Esophagus (tissue), 2 donors: ENCODE results near the gene PTPN21. TPM values are rescaled to one million over a fixed set of nuclear protein-coding genes. Genes with fewer than 3 reads are reported as not detected.
"Not testable (repeated sequence)": the region's sequence is repeated elsewhere in the genome, so short reads cannot be mapped to it uniquely, and the experiment has no call there.

Experiments
- H3K27ac ChIP-seq, 2 donors: one replicate each; pipeline ENCODE4 v1.5.1; 2013; ENCODE audit warnings: low read depth in 2 of 2, mild to moderate bottlenecking in 2 of 2, inconsistent platforms in 1 of 2, low read length in 1 of 2, moderate library complexity in 1 of 2
- H3K27me3 ChIP-seq, 2 donors: one replicate each; pipeline ENCODE4 v1.6.1; 2013; ENCODE audit warnings: low read length in 2 of 2, control low read depth in 1 of 2, mild to moderate bottlenecking in 1 of 2; ENCODE audit not compliant: insufficient read depth in 2 of 2, control insufficient read depth in 1 of 2
- H3K36me3 ChIP-seq, 2 donors: one replicate each; pipeline ENCODE4 v1.6.1; 2013; ENCODE audit warnings: low read length in 1 of 2; ENCODE audit not compliant: control insufficient read depth in 2 of 2, insufficient read depth in 2 of 2
- H3K4me1 ChIP-seq, 2 donors: one replicate each; pipeline ENCODE4 v1.6.1; 2013; ENCODE audit warnings: low read length in 1 of 2; ENCODE audit not compliant: control insufficient read depth in 2 of 2, insufficient read depth in 2 of 2
- H3K4me3 ChIP-seq, 2 donors: one replicate each; pipeline ENCODE4 v1.5.1; 2013; ENCODE audit warnings: low read length in 2 of 2, mild to moderate bottlenecking in 2 of 2, low read depth in 1 of 2, moderate library complexity in 1 of 2
- H3K9me3 ChIP-seq, 2 donors: one replicate each; pipeline ENCODE4 v1.6.1; 2013; ENCODE audit warnings: mild to moderate bottlenecking in 2 of 2, low read depth in 1 of 2, low read length in 1 of 2, moderate library complexity in 1 of 2; ENCODE audit not compliant: control insufficient read depth in 2 of 2, insufficient read depth in 1 of 2
- WGBS, 2 donors: extraction: QIAGEN DNeasy Blood & Tissue Kit; methylation state at CpG; one replicate each; pipeline ENCODE4 v1.1.7; 2013; 5-methylcytosine and 5-hydroxymethylcytosine counted together
- polyA plus RNA-seq, 2 donors: library from polyadenylated mRNA; stranded (reverse); fragments of 200-250 nt; gene quantifications; one replicate each; pipeline ENCODE4 v1.2.3, GENCODE V29; 2013
- donor health status: healthy with polysubstance abuse.
- donor health status: Bipolar disorder and iron deficiency.

PTPN21 gene
- polyA plus RNA-seq, 2 donors = 4.4 to 4.7 TPM

GRCh38 chr14:88542857-88543795, 11.7 kb downstream of the PTPN21 start:
- Histone ChIP-seq H3K36me3 (no peaks in the 10 kb centered on the region), H3K4me1 (no peaks in the 10 kb centered on the region), H3K4me3 (no peak overlapping the region), H3K27ac (no peak overlapping the region), H3K9me3 (no peaks in the 10 kb centered on the region), H3K27me3 (no peaks in the 10 kb centered on the region)
- WGBS, 2 donors = 81 to 89% methylated on average over 6 of the region's 6 CpGs

DNA sequence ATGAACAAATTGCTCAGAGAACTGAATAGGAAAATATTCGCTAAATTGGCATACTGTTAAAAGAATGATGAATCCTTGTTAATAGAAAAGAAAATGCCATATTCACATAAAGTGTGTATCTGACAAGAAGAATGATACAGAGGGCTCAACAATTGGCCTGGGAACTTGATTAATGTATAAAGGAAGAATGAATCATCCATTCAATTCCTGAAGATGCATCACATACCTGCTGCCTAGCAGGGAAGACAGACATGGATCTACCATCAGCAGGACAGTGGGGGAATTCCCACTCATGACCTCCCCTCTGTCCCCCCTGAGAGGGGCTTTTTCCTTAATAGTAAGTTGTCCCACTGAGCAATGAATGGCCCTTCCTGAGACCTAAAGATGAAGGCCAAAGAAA, 13.5 kb downstream of the PTPN21 start:
- Histone ChIP-seq H3K36me3 (no peaks in the 10 kb centered on the region), H3K9me3 (no peaks in the 10 kb centered on the region), H3K4me1 (no peaks in the 10 kb centered on the region), H3K27ac (no peak overlapping the region), H3K27me3 (no peaks in the 10 kb centered on the region), H3K4me3 (no peak overlapping the region)
- 92 to 98% methylated on average over 1 of the region's 1 CpG for WGBS, 2 donors

GRCh38 chr14:88535813-88536212, 19.0 kb downstream of the PTPN21 start:
- Histone ChIP-seq H3K36me3 (no peaks in the 10 kb centered on the region), H3K27ac (no peak overlapping the region), H3K27me3 (no peaks in the 10 kb centered on the region), H3K9me3 (no peaks in the 10 kb centered on the region), H3K4me1 (no peaks in the 10 kb centered on the region), H3K4me3 (no peak overlapping the region)
- 36 to 49% methylated on average over 4 of the region's 4 CpGs for WGBS, 2 donors

DNA sequence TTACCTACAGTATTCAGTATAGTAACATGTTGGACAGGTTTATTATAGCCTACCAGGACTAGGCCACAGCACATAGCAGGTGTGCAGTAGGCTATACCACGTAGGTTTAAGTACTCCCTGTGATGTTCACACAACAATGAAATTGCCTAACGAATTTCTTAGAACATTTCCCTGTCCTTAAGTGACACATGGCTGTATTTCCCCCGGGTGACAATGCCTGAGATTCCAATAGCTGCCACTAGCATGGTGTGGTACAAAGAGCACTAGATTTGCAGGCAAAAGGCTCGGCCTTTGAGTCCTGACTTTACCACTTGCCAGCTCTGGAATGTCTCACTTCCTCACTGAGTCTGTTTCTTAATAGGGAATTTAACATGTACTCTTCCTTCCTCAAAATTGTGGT, 19.7 kb downstream of the PTPN21 start:
- Histone ChIP-seq H3K27ac (no peak overlapping the region), H3K4me1 (no peaks in the 10 kb centered on the region), H3K36me3 (no peaks in the 10 kb centered on the region), H3K27me3 (no peaks in the 10 kb centered on the region), H3K4me3 (no peak overlapping the region), H3K9me3 (no peaks in the 10 kb centered on the region)
- 42 to 68% methylated on average over 4 of the region's 4 CpGs for WGBS, 2 donors

DNA sequence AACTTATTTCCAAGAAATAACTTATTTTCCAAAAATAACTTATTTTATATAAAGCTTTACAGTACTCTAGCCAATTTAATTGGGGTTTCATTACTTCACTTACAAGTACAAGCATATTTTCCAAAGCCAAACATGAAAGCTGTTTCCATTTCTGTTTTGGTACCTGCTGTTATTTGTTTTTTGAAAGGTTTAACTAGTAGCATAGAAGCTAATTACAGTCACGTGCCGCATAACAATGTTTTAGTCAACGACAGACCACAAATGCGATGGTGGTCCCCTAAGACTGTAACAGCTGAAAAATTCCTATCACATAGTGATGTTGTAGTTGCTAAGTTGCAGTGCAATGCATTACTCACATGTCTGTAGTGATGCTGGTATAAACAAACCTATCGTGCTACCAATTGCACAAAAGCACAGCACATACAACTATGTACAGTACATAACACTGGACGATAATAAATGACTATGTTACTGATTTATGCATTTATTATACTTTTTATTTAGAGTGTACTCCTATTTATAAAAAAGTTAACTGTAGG, 21.7 kb downstream of the PTPN21 start:
- Histone ChIP-seq H3K9me3 (no peaks in the 10 kb centered on the region), H3K27me3 (no peaks in the 10 kb centered on the region), H3K27ac (no peak overlapping the region), H3K4me3 (no peak overlapping the region), H3K36me3 (no peaks in the 10 kb centered on the region), H3K4me1 (no peaks in the 10 kb centered on the region)
- WGBS, 2 donors = 91 to 93% methylated on average over 6 of the region's 6 CpGs

DNA sequence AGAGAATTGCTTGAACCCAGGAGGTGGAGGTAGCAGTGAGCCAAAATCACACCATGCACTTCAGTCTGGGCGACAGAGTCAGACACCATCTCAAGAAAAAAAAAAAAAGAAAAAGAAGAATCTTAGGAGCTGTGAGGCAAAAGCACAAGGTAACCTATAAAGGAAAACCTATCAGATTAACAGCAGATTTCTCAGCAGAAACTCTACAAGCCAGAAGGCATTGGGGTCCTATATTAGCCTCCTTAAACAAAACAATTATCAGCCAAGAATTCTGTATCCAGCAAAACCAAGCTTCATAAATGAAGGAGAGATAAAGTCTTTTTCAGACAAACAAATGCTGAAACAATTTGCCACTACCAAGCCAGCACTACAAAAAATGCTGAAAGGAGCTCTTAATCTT, 24.9 kb downstream of the PTPN21 start:
- not testable (repeated sequence) for H3K27ac ChIP-seq, H3K36me3 ChIP-seq, H3K4me3 ChIP-seq, H3K9me3 ChIP-seq, H3K27me3 ChIP-seq, H3K4me1 ChIP-seq
- WGBS, 2 donors = 93 to 94% methylated on average over 1 of the region's 1 CpG

DNA sequence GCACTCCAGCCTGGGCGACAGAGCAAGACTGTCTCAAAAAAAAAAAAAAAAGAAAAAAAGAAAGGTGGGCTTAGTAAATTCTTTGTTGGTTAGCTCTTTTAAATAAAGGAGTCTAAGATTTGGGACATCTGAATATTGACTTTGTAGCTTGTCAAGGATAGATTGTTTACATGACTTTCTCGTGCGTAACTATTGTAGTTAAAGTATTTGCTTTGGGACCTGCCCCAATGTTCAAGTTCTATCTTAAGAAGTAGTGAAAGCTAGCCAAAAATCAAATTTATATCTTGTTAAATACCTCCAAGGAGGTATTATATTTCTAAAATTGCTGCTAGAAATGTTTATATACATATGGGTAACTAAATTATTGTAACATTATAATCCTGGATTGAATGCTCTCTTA, 32.4 kb downstream of the PTPN21 start:
- no peak overlapping the region for H3K4me3 ChIP-seq
- H3K9me3 ChIP-seq = no peaks in the 10 kb centered on the region
- H3K4me1 ChIP-seq = no peaks in the 10 kb centered on the region
- WGBS, 2 donors = 77% methylated on average over 3 of the region's 3 CpGs
- no peak overlapping the region for H3K27ac ChIP-seq
- H3K36me3 ChIP-seq = no peaks in the 10 kb centered on the region
- no peaks in the 10 kb centered on the region for H3K27me3 ChIP-seq

DNA sequence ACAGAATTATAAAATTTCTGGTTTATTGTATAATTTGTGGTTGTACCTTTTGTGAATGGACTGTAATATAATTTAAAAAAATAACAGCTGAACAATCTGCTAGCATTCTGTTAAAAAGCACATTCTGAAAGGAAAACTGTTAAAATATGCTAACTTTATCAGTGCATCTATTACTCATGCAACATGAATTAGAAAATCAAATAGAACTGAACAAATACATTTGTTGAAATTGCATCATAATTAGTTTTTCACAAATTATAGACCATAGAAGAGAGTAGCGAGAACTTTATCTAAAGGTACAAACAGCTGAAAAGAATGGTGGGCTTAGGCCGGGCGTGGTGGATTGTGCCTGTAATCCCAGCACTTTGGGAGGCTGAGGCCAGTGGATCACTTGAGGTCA, 33.0 kb downstream of the PTPN21 start:
- no peaks in the 10 kb centered on the region for H3K9me3 ChIP-seq
- no peak overlapping the region for H3K27ac ChIP-seq
- peaks cover 0 to 3% of the 10 kb centered on the region in 2 donors for H3K36me3 ChIP-seq
- no peak overlapping the region for H3K4me3 ChIP-seq
- H3K27me3 ChIP-seq = no peaks in the 10 kb centered on the region
- no peaks in the 10 kb centered on the region for H3K4me1 ChIP-seq
- 63 to 74% methylated on average over 3 of the region's 3 CpGs for WGBS, 2 donors

- Histone ChIP-seq H3K4me1 (no peaks in the 10 kb centered on the region), H3K27ac (no peak overlapping the region), H3K36me3 (peaks cover 0 to 4% of the 10 kb centered on the region in 2 donors), H3K27me3 (no peaks in the 10 kb centered on the region), H3K4me3 (no peak overlapping the region), H3K9me3 (no peaks in the 10 kb centered on the region)
- 98 to 99% methylated on average over 2 of the region's 2 CpGs for WGBS, 2 donors
These were observed 34.9 kb downstream of the PTPN21 start for GRCh38 chr14:88519907-88520306.
